ENCODE results near the gene ZC3H8. TPM values are rescaled to one million over a fixed set of nuclear protein-coding genes. Genes with fewer than 3 reads are reported as not detected.
"Not testable (repeated sequence)": the region's sequence is repeated elsewhere in the genome, so short reads cannot be mapped to it uniquely, and the experiment has no call there.

The ZC3H8 gene
- total RNA-seq, 1 donor from 2014 or later: 6.1 TPM

GRCh38 chr2:112295407-112296078, 40.7 kb upstream of the ZC3H8 start:
- Mint-ChIP-seq H3K4me1 (ENCODE audit: unreplicated experiment) (no peaks in the 10 kb centered on the region), H3K9me3 (ENCODE audit: unreplicated experiment) (no peaks in the 10 kb centered on the region), H3K27ac (ENCODE audit: unreplicated experiment) (no peak overlapping the region), H3K4me3 (ENCODE audit: unreplicated experiment) (no peak overlapping the region), H3K27me3 (ENCODE audit: unreplicated experiment) (no peaks in the 10 kb centered on the region), H3K36me3 (ENCODE audit: low read depth, unreplicated experiment) (no peaks in the 10 kb centered on the region)
- no peak for TF ChIP-seq CTCF (IDR thresholded peaks at IDR 0.05; ENCODE audit: unreplicated experiment)
- no peak for DNase-seq (ENCODE audit: low spot score)

GRCh38 chr2:112293636-112294401, 39.0 kb upstream of the ZC3H8 start:
- H3K27ac Mint-ChIP-seq (ENCODE audit: unreplicated experiment): no peak overlapping the region
- H3K36me3 Mint-ChIP-seq (ENCODE audit: low read depth, unreplicated experiment): no peaks in the 10 kb centered on the region
- DNase-seq (ENCODE audit: low spot score): no peak
- H3K4me3 Mint-ChIP-seq (ENCODE audit: unreplicated experiment): no peak overlapping the region
- H3K9me3 Mint-ChIP-seq (ENCODE audit: unreplicated experiment): no peaks in the 10 kb centered on the region
- H3K4me1 Mint-ChIP-seq (ENCODE audit: unreplicated experiment): peaks cover 5% of the 10 kb centered on the region
- peaks cover 2% of the 10 kb centered on the region for H3K27me3 Mint-ChIP-seq (ENCODE audit: unreplicated experiment)
- no peak for TF ChIP-seq CTCF (IDR thresholded peaks at IDR 0.05; ENCODE audit: unreplicated experiment)

GRCh38 chr2:112290648-112291047, 35.8 kb upstream of the ZC3H8 start:
- no peak for TF ChIP-seq CTCF (IDR thresholded peaks at IDR 0.05; ENCODE audit: unreplicated experiment)

GRCh38 chr2:112290088-112290487, 35.2 kb upstream of the ZC3H8 start:
- Mint-ChIP-seq H3K36me3 (ENCODE audit: low read depth, unreplicated experiment) (no peaks in the 10 kb centered on the region), H3K27me3 (ENCODE audit: unreplicated experiment) (peaks cover 2% of the 10 kb centered on the region), H3K9me3 (ENCODE audit: unreplicated experiment) (no peaks in the 10 kb centered on the region), H3K4me3 (ENCODE audit: unreplicated experiment) (no peak overlapping the region), H3K27ac (ENCODE audit: unreplicated experiment) (no peak overlapping the region), H3K4me1 (ENCODE audit: unreplicated experiment) (peaks cover 5% of the 10 kb centered on the region)
- TF ChIP-seq CTCF (IDR thresholded peaks at IDR 0.05; ENCODE audit: unreplicated experiment): no peak
- DNase-seq (ENCODE audit: low spot score): no peak

More at GRCh38 chr2:112290648-112291047, 35.8 kb upstream of the ZC3H8 start:
- Mint-ChIP-seq H3K4me1 (ENCODE audit: unreplicated experiment) (peaks cover 5% of the 10 kb centered on the region), H3K27me3 (ENCODE audit: unreplicated experiment) (peaks cover 2% of the 10 kb centered on the region), H3K27ac (ENCODE audit: unreplicated experiment) (no peak overlapping the region), H3K36me3 (ENCODE audit: low read depth, unreplicated experiment) (no peaks in the 10 kb centered on the region), H3K4me3 (ENCODE audit: unreplicated experiment) (no peak overlapping the region), H3K9me3 (ENCODE audit: unreplicated experiment) (no peaks in the 10 kb centered on the region)
- DNase-seq (ENCODE audit: low spot score): no peak

GRCh38 chr2:112283535-112283934, 28.7 kb upstream of the ZC3H8 start:
- not testable (repeated sequence) for H3K36me3 Mint-ChIP-seq (ENCODE audit: low read depth, unreplicated experiment); H3K4me1 Mint-ChIP-seq (ENCODE audit: unreplicated experiment); H3K4me3 Mint-ChIP-seq (ENCODE audit: unreplicated experiment); H3K9me3 Mint-ChIP-seq (ENCODE audit: unreplicated experiment); DNase-seq (ENCODE audit: low spot score); H3K27ac Mint-ChIP-seq (ENCODE audit: unreplicated experiment); H3K27me3 Mint-ChIP-seq (ENCODE audit: unreplicated experiment)

GRCh38 chr2:112282066-112282465, 27.2 kb upstream of the ZC3H8 start:
- not testable (repeated sequence) for H3K4me3 Mint-ChIP-seq (ENCODE audit: unreplicated experiment); H3K27ac Mint-ChIP-seq (ENCODE audit: unreplicated experiment); H3K4me1 Mint-ChIP-seq (ENCODE audit: unreplicated experiment); DNase-seq (ENCODE audit: low spot score); H3K36me3 Mint-ChIP-seq (ENCODE audit: low read depth, unreplicated experiment); H3K9me3 Mint-ChIP-seq (ENCODE audit: unreplicated experiment); H3K27me3 Mint-ChIP-seq (ENCODE audit: unreplicated experiment)

Data from endothelial cell (in vitro differentiated cells).